HG03280 (cell line): ENCODE measurements around the gene RRP15.

Source experiments
- ATAC-seq: cut with Tn5 transposase; IDR thresholded peaks from one replicate; pipeline ENCODE4 v1.9.1; 2021; ENCODE audit warnings: mild to moderate bottlenecking, moderate library complexity; ENCODE audit not compliant: unreplicated experiment

The RRP15 gene

GRCh38 chr1:218384581-218384993, 99.5 kb downstream of the RRP15 start:
- no peak for ATAC-seq
